ENCODE data around the gene PRMT1.

Gene PRMT1

DNA sequence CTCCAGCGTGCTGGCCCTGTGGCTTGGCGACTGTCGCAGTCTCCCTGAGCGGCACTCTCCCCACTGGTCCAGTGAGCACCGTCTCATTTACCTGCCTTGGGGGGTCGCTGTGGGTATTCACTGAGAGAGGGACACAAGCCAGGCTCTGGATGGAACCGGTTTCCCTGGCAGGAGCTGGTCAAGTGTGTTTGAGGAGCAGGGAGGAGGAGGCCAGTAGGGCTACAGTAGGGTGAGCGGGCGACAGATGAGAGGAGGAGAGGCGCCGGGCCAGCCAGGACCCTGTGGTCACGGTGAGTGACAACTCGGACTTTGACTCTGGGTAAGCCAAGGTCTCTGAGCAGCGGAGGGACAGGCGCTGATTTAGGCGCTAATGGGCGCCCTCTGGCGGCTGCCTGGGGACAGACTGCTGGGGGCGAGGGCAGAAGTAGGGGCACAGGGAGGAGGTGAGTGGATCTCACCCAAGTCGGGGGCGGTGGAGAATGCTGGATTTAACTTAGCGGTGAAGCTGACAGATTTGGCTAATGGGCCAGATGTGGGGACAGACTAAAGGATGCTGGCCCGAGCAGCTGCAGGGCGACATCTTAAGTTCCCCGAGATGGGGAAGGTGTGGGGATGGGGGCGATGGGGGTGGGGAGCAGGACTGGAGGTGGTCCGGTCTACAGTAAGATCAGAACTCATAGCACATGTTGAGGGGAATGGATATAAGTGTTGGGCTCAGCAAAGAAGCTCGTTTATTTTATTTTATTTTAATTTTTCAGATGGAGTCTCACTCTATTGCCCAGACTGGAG lies 4.7 kb upstream of the PRMT1 start:
- peak; percentile 82 for DNase-seq

DNA sequence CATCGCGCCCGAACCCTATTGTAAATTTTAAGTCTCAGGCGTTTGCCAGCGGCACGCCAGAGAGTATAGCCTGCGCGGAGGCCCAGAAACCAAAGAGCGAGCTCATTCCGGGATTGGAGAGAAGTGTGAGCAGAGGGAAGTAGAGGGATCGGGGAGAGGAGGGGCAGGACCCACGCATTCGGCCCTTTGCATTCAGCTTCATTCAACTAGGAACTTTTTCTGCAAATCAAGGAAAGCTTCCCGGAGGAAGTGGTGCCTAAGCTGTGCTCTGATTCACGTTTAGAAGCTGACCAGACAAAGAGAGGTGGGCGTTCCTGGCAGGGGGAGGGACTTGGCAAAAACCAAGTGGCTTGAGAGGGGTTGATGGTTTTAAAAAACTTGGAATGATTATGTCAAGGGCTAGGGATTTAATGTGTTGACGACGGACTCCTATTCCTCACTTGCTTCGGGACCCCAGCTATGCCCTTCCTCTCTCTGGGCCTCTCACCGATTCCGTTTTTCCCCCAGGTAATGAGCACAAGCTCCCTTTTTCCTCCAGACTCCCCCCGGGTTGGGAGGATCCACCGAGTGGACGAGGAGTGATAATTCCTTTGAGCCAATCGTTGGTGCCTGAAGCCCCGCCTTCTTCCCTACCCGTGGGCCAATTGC lies 811 bp upstream of the PRMT1 start:
- peak; percentile 82 for DNase-seq

DNA sequence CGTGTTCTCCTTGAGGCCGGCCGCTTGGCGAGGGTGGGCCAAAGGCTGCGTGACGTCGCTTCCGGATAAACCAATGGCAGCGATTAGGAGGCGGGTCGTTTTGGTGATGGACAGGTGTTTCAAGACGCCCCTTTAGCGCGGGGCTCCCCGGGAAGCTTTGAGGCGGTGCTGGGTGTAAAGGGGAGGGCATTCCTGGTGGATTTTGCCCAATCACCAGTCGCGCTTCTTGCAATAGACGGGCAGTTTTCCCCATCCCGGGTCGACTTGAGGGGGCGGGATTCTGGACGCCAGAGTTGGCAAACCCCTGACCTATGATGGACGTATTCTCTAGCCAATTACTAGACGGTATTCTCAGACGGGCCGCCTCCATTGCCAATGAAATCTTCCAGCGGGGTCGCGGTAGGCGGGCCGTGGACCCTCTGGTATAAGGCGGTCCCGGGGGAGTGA lies 264 bp upstream of the PRMT1 start:
- peak; percentile 99 for DNase-seq

GRCh38 chr19:49677901-49678674 lies 1.0 kb downstream of the PRMT1 start:
- peak; percentile 82 for DNase-seq

DNA sequence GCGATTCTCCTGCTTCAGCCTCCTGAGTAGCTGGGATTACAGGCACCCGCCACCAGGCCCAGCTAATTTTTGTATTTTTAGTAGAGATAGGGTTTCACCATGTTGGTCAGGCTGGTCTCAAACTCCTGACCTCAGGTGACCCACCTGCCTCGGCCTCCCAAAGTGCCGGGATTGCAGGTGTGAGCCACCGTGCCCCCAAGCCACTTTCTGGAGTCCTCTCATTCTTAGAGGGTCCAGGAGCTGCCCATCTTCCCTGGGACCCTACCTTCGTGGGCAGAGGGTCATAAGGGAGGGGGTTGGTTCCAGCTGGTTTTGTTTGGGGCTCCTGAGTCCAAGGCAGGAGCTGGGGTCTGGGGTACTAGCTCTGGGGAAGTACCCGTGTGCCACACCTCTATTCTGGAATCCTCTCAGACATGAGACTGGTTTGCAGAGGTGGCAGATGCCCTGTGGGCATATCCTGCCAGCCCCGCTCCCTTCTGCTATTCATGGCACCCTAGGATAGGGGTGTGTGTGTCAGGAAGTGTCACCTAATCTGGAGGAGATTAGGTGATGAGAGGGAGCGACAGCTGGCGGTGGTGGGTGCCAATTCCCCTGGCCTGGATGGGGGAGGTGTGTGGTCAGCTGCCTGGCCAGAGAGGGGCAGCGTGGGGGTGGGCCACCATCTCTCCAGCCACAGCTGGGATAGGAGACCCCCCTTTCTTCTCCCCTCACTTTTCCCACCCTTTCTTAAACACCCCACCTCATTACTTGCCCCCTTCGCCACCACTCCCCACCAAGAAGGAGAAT lies 2.1 kb downstream of the PRMT1 start:
- DNase-seq: no peak

DNA sequence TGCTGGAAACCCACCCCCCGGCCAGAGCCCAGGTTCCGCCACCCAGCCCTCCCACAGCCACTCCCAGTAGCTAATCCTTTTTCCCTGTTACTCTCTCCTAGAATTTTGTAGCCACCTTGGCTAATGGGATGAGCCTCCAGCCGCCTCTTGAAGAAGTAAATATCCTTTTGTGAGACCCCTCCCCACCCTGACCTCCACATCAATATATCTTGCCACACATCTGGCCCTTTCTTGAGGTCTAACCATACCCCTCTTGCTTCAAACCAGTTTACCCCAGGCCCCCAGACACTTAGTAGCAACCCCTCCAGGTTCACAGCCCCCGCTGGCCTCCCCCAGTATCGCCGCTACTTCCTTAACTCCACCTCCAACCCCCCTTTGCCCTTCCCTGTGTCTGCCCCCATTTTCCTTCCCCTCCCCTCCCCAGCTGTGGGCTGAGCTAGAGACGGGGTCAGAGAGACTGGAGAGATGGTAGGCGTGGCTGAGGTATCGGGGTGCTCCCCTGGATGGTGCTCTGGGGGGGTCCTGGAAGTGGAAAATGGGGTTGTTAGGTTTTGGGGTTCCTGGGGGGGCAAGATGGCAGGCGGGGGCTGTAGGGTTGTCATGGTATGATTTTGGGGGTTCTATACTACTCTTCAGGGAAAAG lies 2.8 kb downstream of the PRMT1 start:
- DNase-seq: no peak

GRCh38 chr19:49680421-49681351 lies 3.6 kb downstream of the PRMT1 start:
- DNase-seq: peak; percentile 94

GRCh38 chr19:49681830-49682229 lies 4.8 kb downstream of the PRMT1 start:
- DNase-seq: no peak

DNA sequence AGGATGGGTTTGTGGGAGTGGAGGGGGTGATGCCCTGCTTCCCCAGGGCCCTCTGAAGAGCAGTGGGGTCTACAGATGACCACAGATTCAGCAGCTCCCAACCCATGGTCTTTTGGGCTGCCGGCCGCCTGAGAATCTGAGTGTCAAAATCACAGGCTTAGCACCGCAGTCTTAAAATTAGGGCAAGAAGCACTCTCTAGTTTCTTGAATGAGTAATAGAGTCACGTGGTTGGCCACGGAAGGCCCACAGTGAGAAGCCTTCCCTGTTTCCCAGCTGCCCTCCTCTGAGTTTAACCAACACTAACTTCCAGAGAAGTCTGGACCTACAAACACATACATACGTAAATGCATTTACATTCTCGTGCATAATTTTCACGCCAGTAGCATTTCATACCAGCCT lies 5.2 kb downstream of the PRMT1 start:
- DNase-seq: no peak

GRCh38 chr19:49683814-49684250 lies 6.8 kb downstream of the PRMT1 start:
- DNase-seq: no peak

- peak; percentile 38 for DNase-seq
These were observed 7.3 kb downstream of the PRMT1 start for GRCh38 chr19:49684251-49684982.

DNA sequence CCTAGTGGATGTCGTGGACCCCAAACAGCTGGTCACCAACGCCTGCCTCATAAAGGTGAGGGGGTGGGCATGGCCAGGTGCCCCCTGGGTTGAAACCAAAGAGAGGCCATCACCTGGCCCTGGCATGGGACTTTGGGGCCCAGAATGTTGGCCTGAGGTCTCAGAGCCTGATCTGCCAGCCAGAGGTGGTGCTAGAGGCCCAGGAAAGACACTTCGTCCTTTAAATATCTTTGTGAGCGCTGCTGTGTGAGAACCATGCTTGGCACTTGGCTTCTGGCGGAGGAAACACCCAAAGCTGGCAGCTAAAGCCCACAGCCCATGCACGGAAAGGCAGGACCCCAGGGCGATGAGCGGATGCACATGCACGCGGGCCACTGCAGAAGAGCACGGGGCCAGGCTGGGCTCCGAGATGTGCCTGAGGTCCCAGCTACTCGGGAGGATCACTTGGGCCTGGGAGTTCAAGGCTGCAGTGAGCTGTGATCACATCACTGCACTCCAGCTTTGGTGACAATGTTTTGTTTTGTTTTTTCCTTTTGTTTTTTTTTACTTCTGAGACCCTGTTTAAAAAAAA lies 8.0 kb downstream of the PRMT1 start:
- DNase-seq: no peak

DNA sequence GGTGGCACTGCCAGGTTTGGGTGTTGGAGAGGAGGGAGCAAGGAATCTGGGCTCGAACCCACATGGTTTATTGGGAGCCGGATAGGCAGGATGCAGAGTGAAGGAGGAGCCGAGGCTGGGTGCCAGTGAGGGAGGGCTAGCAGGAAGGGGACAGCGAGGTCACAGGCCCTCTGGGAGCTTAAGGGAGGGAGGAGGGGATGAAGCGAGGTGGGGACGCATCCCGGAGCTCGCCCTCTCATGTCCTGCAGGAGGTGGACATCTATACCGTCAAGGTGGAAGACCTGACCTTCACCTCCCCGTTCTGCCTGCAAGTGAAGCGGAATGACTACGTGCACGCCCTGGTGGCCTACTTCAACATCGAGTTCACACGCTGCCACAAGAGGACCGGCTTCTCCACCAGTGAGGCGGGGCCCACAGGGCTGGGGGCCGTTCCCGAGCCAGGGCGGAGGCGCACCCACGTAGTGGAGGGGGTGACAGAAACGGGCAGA lies 8.8 kb downstream of the PRMT1 start:
- DNase-seq: no peak

- no peak for DNase-seq
These were observed 9.5 kb downstream of the PRMT1 start for GRCh38 chr19:49686503-49687088.

DNA sequence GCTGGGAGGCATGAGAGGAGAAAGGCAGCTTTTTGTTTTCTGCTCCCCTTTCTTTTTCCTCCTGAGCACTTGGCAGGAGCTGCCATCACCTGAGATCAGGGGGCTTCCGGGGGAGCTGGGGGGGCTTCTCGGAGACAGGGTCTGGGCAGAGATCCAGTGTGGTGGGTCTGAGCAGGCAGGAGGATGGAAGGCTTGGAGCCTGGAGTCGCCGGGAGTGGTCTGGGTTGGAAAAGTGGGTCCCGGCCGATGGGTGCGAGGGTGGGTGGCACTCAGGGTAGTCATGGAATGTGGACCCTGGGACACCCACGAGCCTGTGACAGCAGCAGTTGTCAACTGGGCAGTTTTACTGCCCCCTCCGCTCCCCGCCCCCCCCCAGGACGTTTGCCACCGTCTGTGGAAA lies 10.1 kb downstream of the PRMT1 start:
- no peak for DNase-seq

- no peak for DNase-seq
These were observed 10.7 kb downstream of the PRMT1 start for GRCh38 chr19:49687566-49688316.

- no peak for DNase-seq
These were observed 11.6 kb downstream of the PRMT1 start for GRCh38 chr19:49688531-49689132.

Measured in CD4-positive, alpha-beta T cell treated with Interleukin-6 for 4 hours (primary cell).